Activated CD8-positive, alpha-beta memory T cell treated with anti-CD3 and anti-CD28 coated beads, Interleukin-2, amount 50 U/mL, for 1 hour (primary cell): ENCODE results near the gene PPP2R3C.
A peak's percentile ranks its signal among the peaks of the same experiment; 100 is the strongest.
"Not testable (repeated sequence)": the region's sequence is repeated elsewhere in the genome, so short reads cannot be mapped to it uniquely, and the experiment has no call there.

Experiments used
- DNase-seq: peaks from one replicate; pipeline ENCODE4 v3.0.0-alpha.2; 2020; ENCODE audit errors: extremely low read depth

The PPP2R3C gene

GRCh38 chr14:35121887-35122695 is at the start of gene PPP2R3C, which contains the start of gene PRORP:
Gene PPP2R3C, minus strand, starts transcription at chr14:35121990. Its CDS starts 31 bp downstream, at chr14:35121959.
Gene PRORP, plus strand, starts transcription at chr14:35122552. Its CDS starts 694 bp downstream, at chr14:35123246.
- DNase-seq = peak; percentile 89

GRCh38 chr14:35167496-35167895 is 45.7 kb upstream of the PPP2R3C start:
- no peak for DNase-seq

GRCh38 chr14:35164849-35165248 is 43.1 kb upstream of the PPP2R3C start:
- DNase-seq = no peak

- no peak for DNase-seq
Observed at GRCh38 chr14:35163384-35163783, 41.6 kb upstream of the PPP2R3C start.

GRCh38 chr14:35161231-35161630 is 39.4 kb upstream of the PPP2R3C start:
- no peak for DNase-seq

GRCh38 chr14:35159742-35160409 is 38.1 kb upstream of the PPP2R3C start:
- no peak for DNase-seq

GRCh38 chr14:35158951-35159653 is 37.3 kb upstream of the PPP2R3C start:
- no peak for DNase-seq

GRCh38 chr14:35158491-35158890 is 36.7 kb upstream of the PPP2R3C start:
- DNase-seq = no peak

GRCh38 chr14:35155962-35156361 is 34.2 kb upstream of the PPP2R3C start:
- no peak for DNase-seq

- DNase-seq = no peak
Observed at GRCh38 chr14:35154016-35154415, 32.2 kb upstream of the PPP2R3C start.

GRCh38 chr14:35152531-35152930 is 30.7 kb upstream of the PPP2R3C start:
- DNase-seq = not testable (repeated sequence)

- DNase-seq = no peak
Observed at GRCh38 chr14:35149239-35149638, 27.4 kb upstream of the PPP2R3C start.

- no peak for DNase-seq
Observed at GRCh38 chr14:35147711-35148110, 25.9 kb upstream of the PPP2R3C start.

- no peak for DNase-seq
Observed at GRCh38 chr14:35147186-35147585, 25.4 kb upstream of the PPP2R3C start.

- no peak for DNase-seq
Observed at GRCh38 chr14:35146711-35147149, 24.9 kb upstream of the PPP2R3C start.

- DNase-seq = no peak
Observed at GRCh38 chr14:35144029-35144428, 22.2 kb upstream of the PPP2R3C start.

- no peak for DNase-seq
Observed at GRCh38 chr14:35140718-35141581, 19.2 kb upstream of the PPP2R3C start.

- DNase-seq = no peak
Observed at GRCh38 chr14:35138585-35138984, 16.8 kb upstream of the PPP2R3C start.

GRCh38 chr14:35134329-35135123 is 12.7 kb upstream of the PPP2R3C start:
- DNase-seq = no peak

GRCh38 chr14:35133542-35134328 is 11.9 kb upstream of the PPP2R3C start:
- no peak for DNase-seq
